ENCODE data around the gene ELL3. TPM values are rescaled to one million over a fixed set of nuclear protein-coding genes. Genes with fewer than 3 reads are reported as not detected.

ELL3 gene
- total RNA-seq, 1 donor from 2014 or later, result 4.3 TPM

GRCh38 chr15:43723151-43723550 lies 53.6 kb downstream of the ELL3 start:
- H3K27me3 ChIP-seq, result no peaks in the 10 kb centered on the region
- no peaks in the 10 kb centered on the region for H3K9me3 ChIP-seq
- DNase-seq (no peak), ATAC-seq (no peak)
- no peak overlapping the region for H3K27ac ChIP-seq
- H3K4me3 ChIP-seq, result no peak overlapping the region
- intact Hi-C loops (cut with DNase I), result no loop called here
- H3K36me3 ChIP-seq, result no peaks in the 10 kb centered on the region
- no peaks in the 10 kb centered on the region for H3K4me1 ChIP-seq
- TF ChIP-seq CTCF (IDR thresholded peaks at IDR 0.05), result no peak

Small RNA genes lying within 50 kb of the gene (microRNA-seq; reads per million reads assigned to microRNA genes)
- 1.5 reads per million for gene MIR1282 (ENCODE audit: borderline microRNAs expressed)

Other genes starting within 250 kb of the ELL3 start
- 27.3 TPM for gene PPIP5K1, start 186.8 kb downstream of the ELL3 start, total RNA-seq
- gene CKMT1B, start 182.9 kb downstream of the ELL3 start, total RNA-seq, result 0.84 TPM
- gene STRC, start 158.2 kb downstream of the ELL3 start, total RNA-seq, result not detected
- gene CATSPER2, start 128.1 kb downstream of the ELL3 start, total RNA-seq, result 3.3 TPM
- gene CKMT1A, start 83.1 kb downstream of the ELL3 start, total RNA-seq, result 1.9 TPM
- gene PDIA3, start 30.5 kb downstream of the ELL3 start, total RNA-seq, result 382 TPM
- 769 TPM for gene SERF2, start 15.4 kb upstream of the ELL3 start, total RNA-seq
- gene SERINC4, start 23.3 kb upstream of the ELL3 start, total RNA-seq, result not detected
- 11.3 TPM for gene HYPK, start 23.6 kb upstream of the ELL3 start, total RNA-seq
- 21.0 TPM for gene MFAP1, start 47.7 kb upstream of the ELL3 start, total RNA-seq
- 6.2 TPM for gene WDR76, start 50.0 kb upstream of the ELL3 start, total RNA-seq

All from upper lobe of right lung (tissue), 1 donor.